GM12892 (cell line): ENCODE data around the gene RAET1L.

Source experiments
- POLR2A ChIP-seq: IDR thresholded peaks from 2 replicates; pipeline ENCODE4 v1.6.1; 2011; ENCODE audit warnings: low read depth, low read length, control low read depth
- POLR2AphosphoS5 ChIP-seq: IDR thresholded peaks from 2 replicates; pipeline ENCODE4 v1.6.1; 2011; ENCODE audit warnings: low read depth, low read length, control low read depth
- TAF1 ChIP-seq: IDR thresholded peaks from 2 replicates; pipeline ENCODE4 v1.6.1; 2011; ENCODE audit warnings: low read depth, mild to moderate bottlenecking, control low read depth, low read length, borderline replicate concordance

DNA sequence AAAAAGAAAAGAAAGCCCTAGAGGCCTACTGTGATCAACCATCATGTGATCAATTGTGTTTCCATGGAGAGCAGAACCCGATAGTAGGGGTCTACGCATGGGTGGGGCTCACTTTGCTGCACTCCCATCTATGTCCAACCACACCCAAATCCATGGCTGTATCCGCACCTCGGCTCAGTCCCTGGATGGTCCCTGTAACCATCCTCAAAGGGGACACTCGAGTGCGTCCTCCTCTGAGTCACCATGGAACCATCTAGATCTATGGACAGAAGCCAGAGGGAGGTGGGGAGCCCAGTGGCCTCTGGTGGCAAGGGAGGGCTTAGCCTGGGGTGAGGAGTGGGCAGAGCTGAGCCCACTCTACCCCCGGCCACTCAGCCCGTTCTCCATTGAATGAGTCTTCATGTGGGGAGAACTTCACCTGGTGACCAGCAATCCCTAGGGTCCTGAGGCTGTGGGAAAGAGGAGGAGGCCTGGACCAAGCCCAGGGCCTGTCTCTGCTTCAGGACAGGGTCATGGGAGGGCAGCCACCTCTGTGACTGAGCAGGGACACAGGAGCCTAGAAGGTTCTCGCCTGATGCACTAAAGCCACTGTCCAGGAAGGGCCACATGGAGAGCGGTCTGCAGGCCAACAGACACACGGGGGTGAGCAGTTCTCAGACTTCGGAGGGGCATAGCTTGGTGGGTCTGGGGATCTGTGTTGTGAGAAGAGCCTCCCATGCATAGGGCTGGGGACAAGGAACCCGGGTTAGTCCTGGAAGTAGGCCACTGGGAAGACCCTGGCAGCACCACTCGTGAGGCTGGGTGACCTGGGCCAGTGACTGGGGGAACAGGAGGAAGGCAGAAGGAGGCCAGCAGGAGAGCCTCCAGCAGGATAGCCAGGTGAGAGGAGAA lies 19.3 kb downstream of the RAET1L start:
- no peak for TF ChIP-seq TAF1
- no peak for TF ChIP-seq POLR2AphosphoS5
- no peak for TF ChIP-seq POLR2A
